Measurements from ENCODE around the gene SLC25A12.
"Not testable (repeated sequence)": the region's sequence is repeated elsewhere in the genome, so short reads cannot be mapped to it uniquely, and the experiment has no call there.

The SLC25A12 gene

GRCh38 chr2:171788316-171788993 is 105.6 kb downstream of the SLC25A12 start:
- DNase-seq (ENCODE audit: low read depth in 2 of 2), result no peak

DNA sequence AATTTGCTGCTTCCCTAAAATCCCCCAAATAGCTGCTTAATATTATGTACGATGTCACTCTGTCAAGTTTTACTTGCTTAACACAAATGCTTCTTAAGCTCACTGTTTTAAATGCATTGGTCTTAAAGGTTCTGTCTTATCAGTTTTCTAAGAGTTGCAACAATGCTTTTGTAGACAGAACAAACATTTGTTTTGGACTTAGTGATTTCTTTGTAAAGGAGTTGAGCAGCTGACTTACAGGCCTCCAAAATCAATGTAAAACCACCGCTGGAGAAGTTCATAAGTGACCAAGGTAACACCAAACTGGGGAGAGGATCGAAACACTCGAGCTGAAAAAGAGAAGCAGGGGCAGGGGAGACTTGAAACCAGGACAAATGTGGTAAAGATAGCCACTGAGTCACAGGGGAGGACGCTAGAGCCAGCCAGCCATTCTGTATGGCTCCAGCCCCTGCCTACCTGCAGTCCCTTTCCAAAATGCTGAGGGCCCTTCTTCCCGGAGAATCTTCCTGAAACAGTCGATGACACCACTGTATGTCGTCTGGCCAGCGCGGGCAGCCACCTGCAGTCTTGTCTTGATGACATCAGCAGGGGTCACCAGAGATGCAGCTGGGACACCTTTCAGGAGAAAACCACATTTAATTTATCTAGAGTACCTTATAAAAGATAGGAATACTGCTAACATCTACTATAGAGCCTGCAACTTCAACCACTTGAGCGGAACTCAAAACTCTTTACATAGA is 106.5 kb downstream of the SLC25A12 start:
- no peak for DNase-seq (ENCODE audit: low read depth in 2 of 2)

DNA sequence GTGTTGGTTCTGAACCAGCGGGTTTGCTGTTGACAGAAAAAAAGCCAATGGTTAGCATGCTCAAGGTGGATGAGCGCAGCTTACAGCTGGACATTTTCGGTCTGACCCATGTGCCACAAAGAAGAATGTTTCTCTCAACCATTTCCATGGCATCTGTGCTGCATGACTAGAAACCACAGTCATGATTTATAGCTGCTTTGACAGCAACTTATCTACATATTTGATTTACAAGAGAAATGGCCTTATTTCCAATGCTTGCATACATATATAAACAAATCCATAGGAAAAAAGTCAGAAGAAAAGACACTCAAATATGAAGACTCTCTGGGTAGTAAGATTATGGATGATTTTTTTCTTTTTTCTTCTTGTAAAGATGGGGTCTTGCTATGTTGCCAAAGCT is 108.6 kb downstream of the SLC25A12 start:
- DNase-seq (ENCODE audit: low read depth in 2 of 2), result no peak

DNA sequence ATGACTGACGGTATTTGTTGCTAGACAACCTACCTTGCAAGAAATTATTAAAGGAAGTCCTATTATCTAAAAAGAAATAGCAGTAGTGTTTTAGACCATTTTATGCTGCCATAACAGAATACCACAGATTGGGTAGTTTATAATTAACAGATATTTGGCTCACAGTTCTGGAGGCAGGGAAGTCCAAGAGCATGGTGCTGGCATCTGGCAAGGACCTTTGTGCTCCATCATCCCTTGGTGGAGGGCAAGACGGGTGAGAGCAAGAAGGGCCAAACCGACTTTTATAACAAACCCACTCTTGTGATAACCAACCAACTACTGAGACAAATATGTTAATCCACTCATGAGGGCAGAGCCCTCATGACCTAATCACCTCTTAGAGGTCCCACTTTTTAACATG is 115.5 kb downstream of the SLC25A12 start:
- DNase-seq (ENCODE audit: low read depth in 2 of 2), result no peak

DNA sequence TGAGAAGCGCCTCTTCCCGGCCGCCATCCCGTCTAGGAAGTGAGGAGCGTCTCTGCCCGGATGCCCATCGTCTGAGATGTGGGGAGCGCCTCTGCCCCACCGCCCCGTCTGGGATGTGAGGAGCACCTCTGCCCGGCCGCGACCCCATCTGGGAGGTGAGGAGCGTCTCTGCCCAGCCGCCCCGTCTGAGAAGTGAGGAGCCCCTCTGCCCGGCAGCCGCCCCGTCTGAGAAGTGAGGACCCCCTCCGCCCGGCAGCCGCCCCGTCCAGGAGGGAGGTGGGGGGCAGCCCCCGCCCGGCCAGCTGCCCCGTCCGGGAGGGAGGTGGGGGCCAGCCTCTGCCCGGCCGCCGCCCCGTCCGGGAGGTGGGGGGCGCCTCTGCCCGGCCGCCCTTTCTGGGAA is 119.5 kb downstream of the SLC25A12 start:
- not testable (repeated sequence) for DNase-seq (ENCODE audit: low read depth in 2 of 2)

DNA sequence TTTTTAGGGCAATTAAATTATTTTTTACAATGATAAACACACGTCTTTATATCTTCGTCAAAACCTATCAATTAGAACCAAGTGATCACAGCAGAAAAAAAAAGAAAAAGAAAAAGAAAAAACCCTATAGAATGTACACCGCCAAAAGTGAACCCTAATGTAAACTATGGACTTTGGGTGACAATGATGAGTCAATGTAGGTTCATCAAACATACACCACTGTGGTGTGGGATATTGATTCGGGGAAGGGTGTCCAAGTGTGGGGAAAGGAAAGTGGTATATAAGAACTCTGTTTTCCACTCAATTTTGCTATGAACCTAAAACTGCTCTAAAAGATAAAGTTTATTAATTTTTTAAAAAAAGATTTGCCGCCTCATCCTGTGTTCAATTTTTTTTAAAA is 121.7 kb downstream of the SLC25A12 start:
- DNase-seq (ENCODE audit: low read depth in 2 of 2), result no peak

DNA sequence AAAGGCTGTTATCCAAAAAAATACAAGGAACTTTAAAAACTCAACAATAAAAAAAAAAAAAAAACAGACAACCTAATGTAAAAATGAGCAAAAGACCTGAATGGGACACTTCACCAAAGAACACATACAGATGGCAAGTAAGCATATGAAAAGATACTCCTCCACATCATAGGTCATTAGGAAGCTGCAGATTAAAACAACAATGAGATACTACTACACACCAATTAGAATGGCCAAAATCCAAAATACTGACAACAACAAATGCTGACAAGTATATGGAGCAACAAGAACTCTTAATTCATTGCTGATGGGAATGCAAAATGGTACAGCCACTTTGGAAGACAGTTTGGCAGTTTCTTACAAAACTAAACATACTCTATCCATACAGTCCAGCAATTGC is 122.6 kb downstream of the SLC25A12 start:
- no peak for DNase-seq (ENCODE audit: low read depth in 2 of 2)

GRCh38 chr2:171763602-171764001 is 130.4 kb downstream of the SLC25A12 start:
- no peak for DNase-seq (ENCODE audit: low read depth in 2 of 2)

DNA sequence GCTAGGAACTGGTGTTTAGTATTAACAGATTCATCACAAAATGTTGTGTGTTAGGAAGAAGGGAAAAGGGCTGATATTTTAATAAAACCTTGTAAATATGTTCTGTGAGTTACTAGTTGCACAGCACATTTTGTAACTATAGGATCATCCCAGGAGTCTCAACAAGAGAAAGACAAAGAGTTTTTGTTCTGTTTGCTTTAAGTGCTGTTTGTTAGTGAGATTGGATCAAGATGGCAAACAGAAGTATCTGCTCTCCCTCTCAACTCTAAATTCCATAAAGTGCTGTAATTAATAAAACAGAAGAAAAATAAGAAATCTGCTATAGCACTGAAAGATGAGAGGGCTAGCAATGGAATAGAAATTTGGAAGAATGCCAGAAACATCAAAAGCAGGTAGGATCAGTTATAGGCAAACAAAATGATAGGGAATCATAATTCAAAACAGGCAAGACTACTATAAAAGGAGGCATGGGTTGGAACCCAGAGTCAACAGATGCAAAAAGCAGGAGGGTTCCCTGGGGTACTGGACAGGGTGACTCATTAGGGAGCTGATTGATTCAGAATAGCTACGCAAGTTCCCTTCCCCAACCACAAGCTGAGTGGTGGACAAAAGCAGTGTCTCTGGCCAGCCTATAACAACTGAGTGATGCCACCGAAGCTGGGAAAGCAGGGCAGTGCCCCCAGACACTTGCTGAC is 131.0 kb downstream of the SLC25A12 start:
- no peak for DNase-seq (ENCODE audit: low read depth in 2 of 2)

DNA sequence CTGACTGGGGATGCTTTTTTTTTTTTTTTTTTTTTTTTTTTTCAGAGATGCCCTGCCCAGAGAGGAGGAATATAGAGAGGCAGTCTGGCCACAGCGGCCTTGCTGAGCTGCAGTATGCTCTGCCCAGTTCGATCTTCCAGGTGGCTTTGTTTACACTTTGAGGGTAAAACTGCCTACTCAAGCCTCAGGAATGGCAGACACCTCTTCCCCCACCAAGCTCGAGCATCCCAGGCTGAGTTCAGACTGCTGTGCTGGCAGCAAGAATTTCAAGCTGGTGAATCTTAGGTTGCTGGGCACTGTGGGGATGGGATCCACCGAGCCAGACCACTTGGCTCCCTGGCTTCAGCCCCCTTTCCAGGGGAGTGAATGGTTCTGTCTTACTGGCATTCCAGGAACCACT is 132.9 kb downstream of the SLC25A12 start:
- not testable (repeated sequence) for DNase-seq (ENCODE audit: low read depth in 2 of 2)

GRCh38 chr2:171758762-171759161 is 135.3 kb downstream of the SLC25A12 start:
- DNase-seq (ENCODE audit: low read depth in 2 of 2), result not testable (repeated sequence)

DNA sequence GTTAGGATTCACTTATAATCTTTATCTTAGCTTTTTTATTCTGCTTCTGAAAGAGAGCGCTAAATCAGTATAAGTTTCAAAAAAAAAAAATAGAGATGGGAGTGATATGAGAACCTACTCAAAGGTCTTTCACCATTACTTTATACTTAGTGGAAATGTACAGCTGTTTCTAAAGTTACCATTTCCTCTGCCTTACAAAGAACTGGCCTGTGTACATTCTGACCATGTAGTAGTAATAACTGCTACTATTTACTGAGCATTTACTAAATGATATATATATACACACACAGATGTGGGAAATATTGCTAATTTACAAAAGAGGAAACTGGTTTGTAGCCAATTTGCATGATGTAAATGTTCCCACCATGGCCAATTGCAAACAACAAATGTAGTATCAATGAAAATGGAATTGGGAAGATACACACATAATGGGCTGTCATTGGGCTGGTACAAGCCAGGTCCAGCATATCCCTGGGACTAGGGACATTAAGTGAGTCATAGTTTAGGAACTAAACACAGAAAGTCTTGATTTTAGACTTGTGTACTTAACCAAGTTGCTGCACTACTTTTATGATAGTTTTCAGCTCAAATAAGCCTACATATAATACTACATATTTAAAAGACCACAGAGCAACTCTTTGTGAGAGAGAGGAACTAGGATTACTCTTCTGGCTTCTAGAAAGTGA is 139.6 kb downstream of the SLC25A12 start:
- DNase-seq (ENCODE audit: low read depth in 2 of 2), result no peak

- no peak for DNase-seq (ENCODE audit: low read depth in 2 of 2)
Observed at GRCh38 chr2:171747371-171747770, 146.7 kb downstream of the SLC25A12 start.

- no peak for DNase-seq (ENCODE audit: low read depth in 2 of 2)
Observed at GRCh38 chr2:171745806-171746205, 148.2 kb downstream of the SLC25A12 start.

DNA sequence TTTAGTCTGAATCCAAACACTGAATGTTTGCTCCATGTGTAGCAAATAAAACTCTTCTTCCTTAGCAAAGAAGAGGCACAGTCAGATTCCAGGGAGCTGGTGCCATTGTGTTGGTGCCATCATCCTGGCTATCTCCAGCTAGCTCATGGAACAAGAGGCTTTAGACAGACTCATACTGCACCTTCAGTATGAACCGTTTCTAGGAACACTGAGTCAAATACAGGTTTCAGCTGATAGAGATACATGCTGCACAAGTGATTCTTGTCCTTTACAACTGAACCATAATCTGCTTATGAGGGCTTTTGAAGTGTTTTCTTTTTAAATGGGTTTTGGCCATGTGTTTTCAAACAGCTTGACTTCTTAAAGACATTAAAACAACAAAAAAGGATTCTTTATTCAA is 148.9 kb downstream of the SLC25A12 start:
- no peak for DNase-seq (ENCODE audit: low read depth in 2 of 2)

- no peak for DNase-seq (ENCODE audit: low read depth in 2 of 2)
Observed at GRCh38 chr2:171742760-171743159, 151.3 kb downstream of the SLC25A12 start.

DNA sequence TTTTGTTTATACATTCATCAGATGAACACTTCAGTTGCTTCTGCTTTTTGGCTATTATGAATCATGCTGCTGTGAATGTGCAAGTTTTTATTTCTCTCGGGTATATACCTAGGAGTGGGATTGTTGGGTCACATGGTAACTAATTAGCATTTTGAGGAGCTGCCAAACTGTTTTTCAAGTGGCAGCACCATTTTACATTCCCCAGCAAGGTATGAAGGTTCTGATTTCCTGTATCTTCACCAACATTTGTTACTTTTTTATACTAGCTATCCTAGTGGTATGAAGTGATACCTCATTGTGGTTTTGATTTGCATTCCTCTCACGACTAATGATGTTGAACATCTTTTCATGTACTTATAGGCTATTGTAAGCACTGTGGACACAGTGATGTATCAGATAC is 152.9 kb downstream of the SLC25A12 start:
- DNase-seq (ENCODE audit: low read depth in 2 of 2), result no peak

DNA sequence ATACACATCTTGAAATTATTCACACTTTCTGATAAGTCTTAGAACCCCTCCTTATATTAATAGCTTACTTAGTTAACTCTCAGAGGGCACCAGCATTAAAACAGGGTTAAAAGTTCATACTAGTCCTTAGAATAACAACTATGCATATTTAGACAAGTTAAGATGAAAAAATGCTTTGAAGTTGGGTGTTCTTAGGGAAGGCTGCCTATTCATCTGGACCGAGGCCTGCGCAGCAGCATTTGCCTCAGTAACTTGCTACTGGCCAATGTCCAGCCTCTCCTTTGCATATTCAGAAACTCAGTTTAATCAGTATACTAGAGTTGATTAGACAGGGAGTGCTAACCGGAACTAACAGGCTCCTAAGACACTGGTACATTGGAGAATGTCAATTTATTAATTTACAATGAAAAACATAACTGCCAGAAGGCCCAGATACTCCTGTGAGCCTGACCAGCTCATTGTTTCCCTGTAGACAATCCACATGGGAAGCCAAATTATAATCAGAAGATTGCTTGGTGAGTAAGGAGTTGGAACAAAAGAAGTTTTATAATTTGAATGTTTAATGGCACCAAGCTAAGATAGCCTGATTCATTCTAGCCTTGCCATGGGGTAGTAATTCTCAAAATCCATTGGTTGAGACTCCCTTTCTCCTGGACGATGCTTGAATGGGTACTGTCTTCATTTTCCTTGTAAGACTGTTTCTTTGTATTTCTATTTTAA is 157.9 kb downstream of the SLC25A12 start:
- no peak for DNase-seq (ENCODE audit: low read depth in 2 of 2)
